ENCODE data around the gene SLAMF8.

SLAMF8 gene

DNA sequence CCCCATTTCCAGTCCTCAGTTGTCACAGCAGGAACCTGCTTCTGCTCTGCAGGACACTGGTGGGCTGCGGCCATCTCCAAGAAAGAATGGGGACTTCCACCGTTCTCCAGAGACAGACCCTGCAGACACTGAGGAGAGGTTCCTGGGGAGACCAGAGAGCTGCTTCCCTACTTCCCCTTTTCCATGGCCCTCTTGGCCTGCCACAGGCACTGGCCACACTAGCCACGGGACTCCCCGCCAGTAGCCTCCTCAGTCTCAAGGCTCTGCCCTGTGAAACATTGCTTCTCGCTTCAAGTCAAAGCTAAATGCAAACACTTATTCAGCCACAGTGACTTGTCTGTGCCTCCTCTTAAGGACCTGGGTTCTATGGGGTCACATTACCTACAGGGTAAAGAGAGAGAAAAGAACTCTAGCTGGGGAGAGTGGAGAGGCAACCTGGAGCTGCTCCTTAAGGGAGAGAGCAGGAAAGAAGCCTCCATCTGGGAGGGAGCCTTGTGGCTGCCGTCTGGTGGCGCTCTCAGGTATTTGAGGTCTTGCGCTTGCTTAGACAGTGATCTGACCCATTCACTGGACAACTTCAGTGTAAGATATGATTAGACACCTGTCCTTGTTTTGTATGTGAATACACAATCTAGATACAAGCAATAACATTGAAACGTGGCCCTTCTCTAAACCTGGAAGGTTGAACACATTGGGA is 5.4 kb upstream of the SLAMF8 start:
- DNase-seq: no peak

DNA sequence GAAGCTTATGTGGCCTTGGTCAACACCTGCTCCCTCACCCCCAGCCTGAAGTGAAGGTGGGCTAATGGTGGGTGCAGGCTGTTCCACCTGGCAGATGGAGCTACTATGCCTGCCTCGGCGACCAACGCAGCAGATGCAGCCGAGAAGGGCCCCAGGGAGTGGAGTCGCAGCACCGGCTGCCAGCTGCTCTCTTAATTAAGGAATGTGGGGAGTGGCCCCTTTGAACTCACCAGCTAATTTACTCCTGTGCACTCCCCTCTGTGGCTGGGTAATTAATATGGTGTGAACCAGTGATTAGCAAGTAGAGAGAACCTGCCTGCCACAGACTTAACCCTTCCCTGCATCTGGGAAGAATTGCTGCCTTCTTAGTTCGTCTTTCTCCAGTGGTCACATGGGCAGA is 3.3 kb upstream of the SLAMF8 start:
- no peak for DNase-seq

DNA sequence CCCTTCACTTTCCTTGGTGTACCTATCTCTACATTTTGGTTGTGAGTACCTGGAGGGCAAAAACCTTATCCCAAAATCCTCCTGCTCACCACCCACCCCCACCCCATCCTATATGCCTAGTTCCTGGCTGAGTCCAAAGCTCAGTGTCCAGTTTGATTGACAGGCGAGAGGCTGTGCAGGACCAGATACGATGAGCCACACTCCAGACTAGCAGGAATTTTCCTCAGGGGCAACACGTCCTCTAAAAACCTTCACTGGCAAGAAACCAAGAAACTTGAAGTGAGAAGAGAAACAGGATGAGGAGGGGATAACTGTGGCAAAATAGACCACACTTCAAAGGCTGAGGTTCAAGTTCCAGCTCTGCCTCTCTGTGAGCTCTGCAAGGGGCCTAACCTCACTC is 1.1 kb upstream of the SLAMF8 start:
- DNase-seq: no peak

DNA sequence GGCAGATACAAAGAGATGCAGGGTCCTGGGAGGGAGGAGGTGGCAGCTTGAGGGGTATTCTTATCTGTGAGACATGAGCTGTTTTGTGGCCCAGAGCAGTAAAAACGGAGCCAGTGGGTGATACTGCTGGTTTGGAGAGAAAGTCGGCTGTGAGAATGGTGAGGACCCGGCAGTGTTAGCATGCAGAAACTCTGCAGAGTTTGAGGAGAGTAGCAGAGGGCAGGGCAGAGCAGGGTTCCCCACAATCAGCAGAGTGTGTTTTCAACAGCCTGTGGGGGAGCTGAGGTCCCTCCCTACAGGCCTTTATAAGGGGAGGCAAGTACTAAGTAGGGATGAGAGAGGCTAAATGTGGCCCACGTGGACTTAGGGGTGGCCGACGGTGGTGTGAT is 423 bp downstream of the SLAMF8 start:
- DNase-seq: no peak

DNA sequence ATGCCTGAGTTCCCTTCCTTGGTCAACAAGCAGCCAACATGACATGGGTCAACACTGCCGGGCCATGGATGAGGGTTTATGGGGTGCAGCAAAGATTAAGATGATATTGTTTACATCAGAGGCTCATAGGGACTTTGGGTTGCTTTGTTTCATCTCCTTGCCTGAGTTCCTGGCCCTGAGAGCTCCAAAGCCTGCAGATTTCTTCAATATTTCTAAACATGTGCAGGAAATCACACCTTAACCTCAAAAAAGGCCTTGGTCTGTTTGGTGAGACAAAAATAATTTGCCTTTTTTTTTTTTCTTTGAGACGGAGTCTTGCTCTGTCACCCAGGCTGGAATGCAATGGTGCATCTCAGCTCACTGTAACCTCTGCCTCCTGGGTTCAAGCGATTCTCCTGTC is 876 bp downstream of the SLAMF8 start:
- DNase-seq: no peak

DNA sequence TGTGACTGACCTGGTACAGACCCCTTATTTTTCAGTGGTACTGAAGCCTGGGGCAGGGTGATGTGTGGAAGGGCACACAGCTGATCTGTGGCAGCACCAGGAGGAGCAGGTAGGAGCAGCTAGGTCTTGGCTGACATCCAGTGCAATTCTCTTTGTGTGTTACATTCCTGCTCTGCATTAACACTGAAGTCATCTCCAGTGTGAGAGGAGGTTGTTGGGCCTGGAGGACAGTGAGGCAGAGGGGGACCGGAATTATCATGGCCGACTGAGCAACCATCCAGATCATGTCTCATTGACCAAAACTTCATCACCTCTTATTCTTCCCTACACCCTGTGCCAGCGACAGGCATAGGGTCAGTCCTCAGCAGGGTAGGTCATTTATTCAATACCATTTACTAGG is 1.5 kb downstream of the SLAMF8 start:
- DNase-seq: no peak

DNA sequence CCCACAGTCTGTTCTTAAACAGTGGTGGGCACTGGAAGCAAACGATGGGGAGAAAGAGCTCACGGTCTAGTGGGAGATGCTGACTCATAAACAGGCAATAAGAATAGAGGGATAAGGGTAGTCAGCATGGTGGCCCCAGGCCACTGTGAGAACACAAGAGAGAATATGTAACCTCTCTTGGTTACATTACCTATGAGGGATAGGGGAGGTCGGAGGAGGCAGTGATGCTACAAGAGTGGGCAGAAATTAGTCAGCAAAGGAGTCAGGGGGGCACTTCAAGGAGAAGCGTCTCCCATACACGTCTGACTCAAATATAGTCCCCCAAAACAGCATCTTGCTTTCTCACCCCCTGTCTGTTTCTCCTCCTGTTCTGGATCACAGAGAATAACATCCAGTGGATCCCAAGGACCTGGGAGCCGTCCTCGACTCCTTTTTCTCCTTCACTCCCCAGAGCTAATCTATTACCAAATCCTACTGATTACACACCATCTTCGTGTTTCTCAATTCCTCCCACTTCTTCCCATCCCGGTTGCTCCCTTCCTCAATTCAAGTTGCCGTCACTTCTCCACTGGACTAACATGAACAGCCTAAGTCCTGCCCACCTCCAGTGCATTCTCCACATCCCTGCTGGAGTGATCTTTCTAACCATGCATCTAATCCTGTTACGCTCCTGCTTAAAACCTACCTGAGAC is 2.1 kb downstream of the SLAMF8 start:
- no peak for DNase-seq

DNA sequence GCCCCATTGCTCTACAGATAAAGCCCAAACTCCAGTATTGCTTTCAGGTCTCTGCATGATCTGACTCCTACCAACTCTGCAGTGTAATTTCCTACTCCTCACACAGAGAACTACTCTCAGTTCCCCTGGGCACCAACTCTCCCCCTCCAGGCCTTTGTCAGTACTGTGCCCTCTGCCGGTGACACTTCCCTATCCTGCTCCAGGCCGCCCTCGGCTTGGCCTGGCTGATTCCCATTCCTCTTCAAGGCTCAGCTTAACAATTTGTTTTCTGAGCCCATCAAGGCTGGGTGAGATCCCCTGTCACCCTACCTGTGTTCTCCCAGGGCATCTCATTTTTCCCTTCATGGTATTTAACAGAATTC is 2.6 kb downstream of the SLAMF8 start:
- no peak for DNase-seq

DNA sequence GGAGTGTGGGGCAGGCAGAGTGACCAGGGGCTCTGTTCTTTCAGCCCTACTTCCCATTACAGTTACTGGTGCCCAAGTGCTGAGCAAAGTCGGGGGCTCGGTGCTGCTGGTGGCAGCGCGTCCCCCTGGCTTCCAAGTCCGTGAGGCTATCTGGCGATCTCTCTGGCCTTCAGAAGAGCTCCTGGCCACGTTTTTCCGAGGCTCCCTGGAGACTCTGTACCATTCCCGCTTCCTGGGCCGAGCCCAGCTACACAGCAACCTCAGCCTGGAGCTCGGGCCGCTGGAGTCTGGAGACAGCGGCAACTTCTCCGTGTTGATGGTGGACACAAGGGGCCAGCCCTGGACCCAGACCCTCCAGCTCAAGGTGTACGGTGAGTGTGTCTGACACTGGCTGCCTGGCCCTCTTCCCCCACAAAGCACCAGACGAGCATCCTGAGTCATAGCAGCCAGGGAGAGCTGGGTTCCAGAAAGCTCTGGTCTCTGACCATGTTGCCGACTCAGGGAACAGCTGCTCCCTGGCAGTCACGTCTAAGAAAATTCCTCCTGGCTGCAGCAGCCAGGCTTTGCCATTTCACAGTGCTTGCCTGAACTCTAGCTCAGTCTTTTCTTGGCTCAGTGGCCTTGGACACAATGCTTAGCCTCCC is 3.3 kb downstream of the SLAMF8 start:
- no peak for DNase-seq

DNA sequence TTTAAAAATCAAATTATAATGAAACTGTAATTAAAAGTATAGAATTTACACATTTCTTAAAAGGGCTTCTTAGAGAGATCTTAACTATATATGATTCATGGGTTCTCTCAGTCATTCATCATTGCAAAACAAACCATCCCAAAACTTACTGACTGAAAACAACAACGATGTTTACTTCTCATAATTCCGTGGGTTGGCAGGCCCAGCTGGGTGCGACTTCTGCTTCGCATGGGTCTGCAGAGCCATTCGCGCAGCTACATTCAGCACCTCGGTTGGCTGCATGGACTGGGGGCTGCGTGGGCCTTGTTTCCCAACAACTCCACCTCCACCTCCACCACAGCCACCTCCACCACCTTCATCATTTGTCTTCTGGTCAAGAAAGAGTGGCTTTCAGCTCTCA is 4.0 kb downstream of the SLAMF8 start:
- DNase-seq: no peak

DNA sequence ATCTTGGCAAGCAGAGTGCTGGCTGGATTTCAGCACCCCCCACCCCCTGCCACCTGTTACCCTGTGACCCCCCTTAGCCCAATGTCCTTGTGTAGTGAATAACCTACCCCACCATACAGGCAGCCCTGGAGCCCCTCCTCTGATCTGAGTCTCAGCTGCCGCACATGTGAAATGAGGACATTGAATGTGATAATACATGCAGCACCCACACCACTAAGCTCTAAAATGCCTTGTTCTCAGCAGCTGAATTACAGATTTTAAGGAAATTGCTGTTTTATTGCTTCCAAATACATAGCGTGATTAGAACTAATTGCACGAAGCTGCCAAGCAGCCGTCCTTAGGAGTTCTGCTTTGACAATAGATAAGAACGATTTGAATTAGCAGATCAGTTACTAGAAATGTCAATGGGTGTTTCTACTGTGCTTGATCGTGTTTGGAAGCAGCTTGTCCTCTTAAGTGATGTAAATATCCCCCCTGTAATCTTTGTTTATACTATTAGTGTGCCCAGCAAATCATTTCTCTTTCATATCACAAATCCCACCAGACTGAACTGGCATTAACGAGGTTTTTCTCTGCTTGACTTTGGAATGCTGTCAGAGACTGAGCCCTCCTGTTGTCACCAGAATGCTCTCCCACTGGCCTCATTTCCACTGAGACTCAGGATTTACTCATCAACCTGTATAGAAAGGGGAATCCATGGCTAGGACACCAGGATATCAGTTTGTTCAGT is 4.9 kb downstream of the SLAMF8 start:
- no peak for DNase-seq

DNA sequence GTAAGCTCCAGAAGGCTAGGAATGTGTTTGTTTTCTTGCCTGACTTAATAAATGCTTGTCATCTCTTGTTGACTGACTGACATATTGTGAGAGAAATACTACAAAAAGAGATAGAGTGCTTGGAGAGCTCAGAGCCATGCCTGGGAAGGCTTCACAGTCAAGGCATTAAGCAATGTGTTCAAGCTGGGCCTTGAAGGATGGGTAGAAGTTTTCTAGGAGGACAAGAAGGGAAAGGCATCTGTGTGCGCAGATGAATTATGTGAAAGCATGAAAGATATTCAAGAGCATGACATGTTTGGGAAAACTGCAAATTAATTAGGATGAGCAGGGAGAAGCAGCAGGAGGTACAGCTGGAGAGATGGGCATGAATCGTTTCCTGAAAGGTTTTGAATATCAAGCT is 5.6 kb downstream of the SLAMF8 start:
- DNase-seq: no peak

DNA sequence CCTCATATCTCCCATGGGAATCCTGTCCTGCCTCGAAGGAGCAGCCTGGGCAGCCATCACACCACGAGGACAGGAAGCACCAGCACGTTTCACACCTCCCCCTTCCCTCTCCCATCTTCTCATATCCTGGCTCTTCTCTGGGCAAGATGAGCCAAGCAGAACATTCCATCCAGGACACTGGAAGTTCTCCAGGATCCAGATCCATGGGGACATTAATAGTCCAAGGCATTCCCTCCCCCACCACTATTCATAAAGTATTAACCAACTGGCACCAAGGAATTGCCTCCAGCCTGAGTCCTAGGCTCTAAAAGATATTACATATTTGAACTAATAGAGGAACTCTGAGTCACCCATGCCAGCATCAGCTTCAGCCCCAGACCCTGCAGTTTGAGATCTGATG is 8.7 kb downstream of the SLAMF8 start:
- DNase-seq: no peak

DNA sequence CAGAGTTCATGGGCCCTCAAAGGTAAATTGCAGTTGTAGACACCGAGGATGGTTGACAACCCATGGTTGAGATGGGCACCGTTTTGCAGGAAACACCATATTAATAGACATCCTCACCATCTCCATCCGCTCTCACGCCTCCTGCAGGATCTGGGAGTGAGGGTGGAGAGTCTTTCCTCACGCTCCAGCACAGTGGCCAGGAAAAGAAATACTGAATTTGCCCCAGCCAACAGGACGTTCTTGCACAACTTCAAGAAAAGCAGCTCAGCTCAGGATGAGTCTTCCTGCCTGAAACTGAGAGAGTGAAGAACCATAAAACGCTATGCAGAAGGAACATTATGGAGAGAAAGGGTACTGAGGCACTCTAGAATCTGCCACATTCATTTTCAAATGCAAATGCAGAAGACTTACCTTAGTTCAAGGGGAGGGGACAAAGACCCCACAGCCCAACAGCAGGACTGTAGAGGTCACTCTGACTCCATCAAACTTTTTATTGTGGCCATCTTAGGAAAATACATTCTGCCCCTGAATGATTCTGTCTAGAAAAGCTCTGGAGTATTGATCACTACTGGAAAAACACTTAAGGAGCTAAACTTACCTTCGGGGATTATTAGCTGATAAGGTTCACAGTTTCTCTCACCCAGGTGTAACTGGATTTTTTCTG is 9.3 kb downstream of the SLAMF8 start:
- DNase-seq: no peak

DNA sequence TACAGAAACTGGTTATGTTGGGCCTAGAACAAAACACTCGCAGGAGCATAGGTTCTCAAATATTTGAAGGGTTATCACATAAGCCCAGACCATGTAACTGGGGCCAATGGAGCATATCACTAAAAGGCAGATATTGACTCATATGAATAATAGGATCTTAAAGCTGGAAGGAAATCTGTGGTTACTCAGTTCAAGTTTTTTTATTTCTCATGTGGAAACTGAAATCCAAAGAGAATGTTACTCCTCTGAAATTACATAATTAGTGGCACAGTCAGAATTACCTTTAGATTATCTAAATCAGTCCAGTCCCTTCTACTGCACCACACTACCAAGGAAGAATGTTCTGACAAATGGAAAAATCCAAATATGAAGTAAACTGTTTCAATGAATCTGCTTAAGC is 12.0 kb downstream of the SLAMF8 start:
- DNase-seq: no peak

DNA sequence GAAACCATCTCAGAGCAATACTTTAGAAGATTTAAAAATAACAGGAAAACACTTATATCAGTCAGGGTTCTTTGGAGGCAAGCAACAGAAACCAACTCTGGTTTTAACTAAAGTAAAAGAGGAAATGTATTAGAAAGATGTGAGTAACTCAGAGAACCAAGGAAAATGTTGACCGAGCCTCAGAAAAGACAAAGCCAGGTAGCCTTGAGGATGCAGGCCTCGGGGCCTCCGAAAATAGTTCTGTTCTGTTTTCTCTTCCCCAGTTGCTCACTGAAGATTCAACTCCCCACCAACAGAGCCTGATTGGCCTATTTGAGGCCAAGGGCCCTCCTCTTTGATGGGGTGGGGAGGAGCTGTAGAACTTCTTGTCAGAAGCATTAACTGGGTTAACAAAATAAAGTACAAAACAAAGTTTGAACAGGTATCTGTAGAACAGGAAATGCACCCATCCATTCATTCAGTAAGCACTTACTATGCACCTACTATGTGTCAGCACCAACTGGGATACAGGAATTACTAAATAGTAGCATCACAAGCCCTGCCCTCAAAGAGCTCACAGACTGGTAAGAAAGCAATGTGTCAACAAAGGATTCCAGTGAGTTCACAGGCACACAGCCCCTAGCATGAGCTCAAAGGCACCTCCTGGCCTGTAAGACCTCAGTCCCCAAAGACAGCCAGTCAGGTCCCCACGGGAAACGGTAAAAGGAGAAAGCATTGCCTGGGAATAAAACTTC is 12.6 kb downstream of the SLAMF8 start:
- DNase-seq: no peak

DNA sequence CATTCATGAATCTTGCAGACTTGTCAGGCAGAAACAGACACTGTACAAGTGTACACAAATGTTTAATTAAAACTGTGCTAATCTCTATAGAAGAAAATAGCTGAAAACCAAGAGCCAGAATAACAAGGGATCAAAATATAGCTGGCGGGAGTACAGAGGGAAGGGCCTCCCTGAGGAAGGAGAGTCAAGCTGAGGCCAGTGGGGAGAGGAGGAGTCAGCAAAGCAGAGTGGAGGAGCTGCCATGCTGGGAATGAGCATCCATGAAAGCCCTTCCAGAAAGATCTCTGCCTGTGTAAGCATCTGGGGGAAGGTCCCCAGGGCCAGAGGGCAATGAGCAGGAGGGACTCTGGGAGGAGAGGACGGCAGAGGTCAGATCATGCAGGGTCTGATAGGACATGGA is 15.1 kb downstream of the SLAMF8 start:
- no peak for DNase-seq

DNA sequence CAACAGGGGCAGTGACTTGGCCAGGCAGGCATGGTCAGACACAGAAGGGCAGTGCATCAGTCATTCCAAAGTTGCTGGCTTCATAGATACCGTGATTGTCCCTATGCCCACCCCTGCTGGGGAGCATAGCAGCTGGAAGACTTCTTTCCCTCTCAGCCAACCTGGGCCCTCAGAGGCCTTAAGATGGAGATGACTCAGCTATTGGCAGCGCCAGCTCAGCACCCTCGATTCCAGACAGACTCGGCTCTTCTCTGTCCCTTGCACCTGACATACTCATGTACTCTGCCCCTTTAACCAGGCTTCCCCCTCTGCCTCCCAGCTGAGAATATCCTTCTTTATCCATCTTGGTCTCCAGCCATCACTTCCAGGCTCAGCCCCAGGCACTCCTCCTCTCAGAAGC is 16.8 kb downstream of the SLAMF8 start:
- no peak for DNase-seq

DNA sequence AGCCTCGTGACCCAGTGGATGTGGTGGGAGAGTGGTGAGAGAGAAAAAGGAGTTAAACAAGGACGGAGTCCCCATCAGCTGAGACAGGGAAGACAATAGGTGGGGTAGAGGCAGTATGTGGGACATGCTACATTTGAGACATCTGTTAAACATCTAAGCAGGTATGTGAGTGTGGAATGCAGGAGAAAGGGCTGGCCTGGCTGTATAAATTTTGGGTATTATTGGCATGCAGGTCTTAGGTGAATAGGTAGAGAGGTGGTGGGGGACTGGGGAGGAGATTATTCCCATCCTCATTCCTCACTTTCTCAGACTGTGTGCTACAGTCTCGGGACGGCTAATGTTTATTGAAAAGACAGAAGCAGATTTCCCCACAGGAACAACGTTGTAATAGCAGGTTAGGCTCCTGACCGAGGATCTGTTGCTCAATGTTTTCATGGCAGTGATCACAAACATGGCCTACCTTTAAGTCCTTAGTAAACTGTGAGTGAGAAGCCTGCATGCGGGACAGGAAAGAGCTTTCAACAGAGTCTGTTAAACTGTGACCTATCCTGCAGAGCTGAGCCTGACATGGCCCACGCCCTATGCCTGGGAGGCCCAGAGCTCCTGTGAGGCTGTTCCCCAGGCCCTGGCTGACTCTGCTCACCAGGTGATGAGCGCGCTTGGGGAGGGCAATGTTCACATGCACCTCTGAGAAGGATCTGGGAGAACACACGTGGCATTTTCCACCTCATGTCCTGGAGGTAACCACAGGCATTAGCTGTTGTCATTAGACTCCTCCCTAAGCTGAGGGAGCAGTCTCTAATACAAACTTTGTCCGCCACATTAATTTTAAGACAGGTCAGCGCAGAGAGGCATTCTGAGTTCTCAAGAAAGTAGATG is 19.3 kb downstream of the SLAMF8 start:
- no peak for DNase-seq

DNA sequence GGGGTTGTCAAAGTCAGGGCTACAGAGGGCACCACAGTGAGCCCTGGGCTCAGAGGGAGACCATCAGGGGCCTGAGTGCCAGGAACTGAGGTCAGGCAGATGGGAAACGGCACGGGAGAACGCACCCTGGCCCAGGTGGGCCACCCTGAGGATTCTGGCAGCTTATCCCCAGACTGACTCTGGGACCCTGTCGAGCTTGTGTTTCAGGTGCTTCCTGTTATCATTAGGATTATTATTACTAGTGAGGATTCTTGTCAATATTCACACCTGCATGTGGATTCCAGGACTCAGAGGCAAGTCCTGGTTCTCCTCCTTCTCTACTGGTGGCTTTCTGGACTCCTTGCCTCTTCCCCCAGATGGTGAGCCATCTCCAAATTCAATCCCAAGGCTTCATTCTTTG is 20.6 kb downstream of the SLAMF8 start:
- no peak for DNase-seq

DNA sequence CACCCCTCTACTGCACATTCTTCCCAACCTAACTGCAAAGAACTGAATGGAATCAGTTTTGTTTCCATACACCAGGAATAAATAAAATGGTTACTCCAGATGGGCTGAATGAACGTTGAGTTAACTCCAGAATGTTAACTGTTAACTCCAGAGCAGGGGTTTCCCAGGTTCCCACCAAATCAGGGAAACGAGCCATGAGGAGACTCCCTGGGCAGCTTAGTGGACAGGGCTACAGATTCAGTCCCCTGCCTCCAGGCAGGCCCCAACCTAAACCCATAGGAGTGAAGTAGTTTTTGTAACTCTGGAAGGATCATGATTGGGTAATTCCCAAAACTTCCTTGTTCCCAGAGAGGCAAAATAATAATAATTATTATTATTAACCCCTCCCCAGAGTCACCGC is 21.7 kb downstream of the SLAMF8 start:
- DNase-seq: no peak
